Subcutaneous abdominal adipose tissue (tissue), 5 donors: ENCODE measurements around the gene KIF9.

Experiments used
- H3K27ac ChIP-seq: one replicate; pipeline ENCODE4 v1.7.0; 2013; ENCODE audit warnings: low read depth, mild to moderate bottlenecking, inconsistent platforms, low read length, moderate library complexity
- H3K27me3 ChIP-seq, 5 donors: one replicate each; pipeline ENCODE4 v1.7.0; 2013; ENCODE audit warnings: low read length in 5 of 5, inconsistent platforms in 1 of 5; ENCODE audit not compliant: control insufficient read depth in 5 of 5, insufficient read depth in 4 of 5
- H3K36me3 ChIP-seq, 5 donors: one replicate each; pipeline ENCODE4 v1.7.0; 2013; ENCODE audit warnings: low read length in 5 of 5; ENCODE audit not compliant: control insufficient read depth in 5 of 5, insufficient read depth in 5 of 5
- H3K4me1 ChIP-seq, 5 donors: one replicate each; pipeline ENCODE4 v1.7.0; 2013; ENCODE audit warnings: low read length in 5 of 5, mild to moderate bottlenecking in 3 of 5, moderate library complexity in 1 of 5; ENCODE audit not compliant: control insufficient read depth in 5 of 5, insufficient read depth in 5 of 5
- H3K4me3 ChIP-seq, 5 donors: one replicate each; pipeline ENCODE4 v1.7.0; 2013; ENCODE audit warnings: low read length in 5 of 5, low read depth in 1 of 5
- H3K9ac ChIP-seq, 5 donors: one replicate each; pipeline ENCODE4 v1.7.0; 2013; ENCODE audit warnings: low read length in 5 of 5, mild to moderate bottlenecking in 4 of 5, moderate library complexity in 3 of 5
- H3K9me3 ChIP-seq, 5 donors: one replicate each; pipeline ENCODE4 v1.7.0; 2013; ENCODE audit warnings: low read length in 5 of 5; ENCODE audit not compliant: control insufficient read depth in 5 of 5
- donor health status: healthy.
- donor health status: healthy.
- donor health status: healthy.
- donor health status: healthy.
- donor health status: healthy.

KIF9 gene

DNA sequence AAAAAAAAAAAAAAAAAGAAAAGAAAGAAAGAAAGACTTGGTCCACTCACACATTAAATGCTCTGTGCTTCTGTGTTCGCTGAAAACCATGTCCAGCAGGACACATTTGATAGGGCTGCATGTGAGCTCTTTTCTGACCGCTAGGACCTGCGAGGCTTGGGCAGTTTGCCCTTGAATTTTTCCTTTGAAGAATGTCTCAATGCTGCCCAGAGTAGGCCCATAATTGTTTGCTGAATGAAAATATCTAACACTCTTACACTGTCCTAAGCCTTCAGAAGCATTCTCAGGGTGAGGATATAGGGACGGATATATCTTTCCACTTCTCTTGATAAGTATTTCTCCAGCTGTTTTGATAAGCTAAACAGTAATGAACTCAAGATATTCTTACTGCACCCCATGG lies 6.0 kb downstream of the KIF9 start:
- H3K9ac ChIP-seq, result no peak overlapping the region
- peaks cover 0 to 7% (median 3%) of the 10 kb centered on the region in 5 donors for H3K4me1 ChIP-seq
- H3K27me3 ChIP-seq, result no peaks in the 10 kb centered on the region
- H3K9me3 ChIP-seq, result no peaks in the 10 kb centered on the region
- H3K36me3 ChIP-seq, result peaks cover 0 to 7% (median 0%) of the 10 kb centered on the region in 5 donors
- no peak overlapping the region for H3K4me3 ChIP-seq
- H3K27ac ChIP-seq, result no peak overlapping the region

DNA sequence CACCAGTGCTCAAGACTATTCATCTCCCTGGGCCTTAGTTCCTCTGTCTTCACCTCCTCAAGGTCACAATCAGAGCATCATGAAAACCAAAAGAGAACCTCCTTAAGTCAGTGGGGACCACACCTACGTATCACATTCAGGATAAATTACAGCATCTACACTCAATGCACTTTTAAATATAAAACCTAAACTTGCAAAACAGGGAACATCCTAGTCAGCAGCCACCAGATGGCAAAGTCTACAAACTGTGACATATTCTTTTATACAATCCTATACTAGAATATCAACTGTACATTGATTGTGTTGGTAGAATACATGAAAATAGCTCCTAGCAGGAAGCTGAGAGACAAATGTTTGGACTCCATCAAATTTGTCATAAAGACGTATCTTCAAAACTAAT lies 7.9 kb downstream of the KIF9 start:
- H3K4me1 ChIP-seq, result no peaks in the 10 kb centered on the region
- peaks cover 0 to 7% (median 0%) of the 10 kb centered on the region in 5 donors for H3K36me3 ChIP-seq
- H3K27me3 ChIP-seq, result no peaks in the 10 kb centered on the region
- no peak overlapping the region for H3K27ac ChIP-seq
- H3K9me3 ChIP-seq, result no peaks in the 10 kb centered on the region
- H3K4me3 ChIP-seq, result no peak overlapping the region
- H3K9ac ChIP-seq, result no peak overlapping the region

- peaks cover 0 to 7% (median 0%) of the 10 kb centered on the region in 5 donors for H3K36me3 ChIP-seq
- H3K4me3 ChIP-seq, result no peak overlapping the region
- H3K27ac ChIP-seq, result no peak overlapping the region
- H3K4me1 ChIP-seq, result no peaks in the 10 kb centered on the region
- no peak overlapping the region for H3K9ac ChIP-seq
- no peaks in the 10 kb centered on the region for H3K27me3 ChIP-seq
- H3K9me3 ChIP-seq, result no peaks in the 10 kb centered on the region
These were observed 9.0 kb downstream of the KIF9 start for GRCh38 chr3:47273564-47273963.

GRCh38 chr3:47270526-47270925 lies 12.1 kb downstream of the KIF9 start:
- H3K36me3 ChIP-seq, result peaks cover 0 to 3% (median 0%) of the 10 kb centered on the region in 5 donors
- H3K9me3 ChIP-seq, result no peaks in the 10 kb centered on the region

DNA sequence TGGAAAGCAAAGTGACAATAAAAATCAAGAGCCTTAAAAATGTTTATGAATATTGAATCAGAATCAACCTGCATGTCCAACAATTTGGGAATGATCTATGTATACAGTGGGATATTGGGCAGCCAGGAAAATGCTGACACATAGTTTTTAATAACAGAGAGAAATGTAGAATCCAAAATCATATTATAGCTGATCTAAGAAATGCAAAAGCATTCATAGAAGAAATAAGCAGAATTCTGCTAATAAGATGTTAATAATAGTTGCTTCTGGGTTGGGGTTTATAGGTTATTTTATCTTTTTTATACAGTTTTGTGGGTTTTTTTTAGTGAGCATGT lies 15.1 kb downstream of the KIF9 start:
- peaks cover 0 to 10% (median 3%) of the 10 kb centered on the region in 5 donors for H3K4me1 ChIP-seq
- H3K27ac ChIP-seq, result no peak overlapping the region
- no peak overlapping the region for H3K4me3 ChIP-seq
- no peak overlapping the region for H3K9ac ChIP-seq
- no peaks in the 10 kb centered on the region for H3K36me3 ChIP-seq
- H3K27me3 ChIP-seq, result no peaks in the 10 kb centered on the region
- no peaks in the 10 kb centered on the region for H3K9me3 ChIP-seq

More at GRCh38 chr3:47270526-47270925, 12.1 kb downstream of the KIF9 start:
- H3K4me1 ChIP-seq, result peaks cover 0 to 10% (median 3%) of the 10 kb centered on the region in 5 donors
- H3K4me3 ChIP-seq, result no peak overlapping the region
- H3K27ac ChIP-seq, result no peak overlapping the region
- H3K27me3 ChIP-seq, result no peaks in the 10 kb centered on the region
- H3K9ac ChIP-seq, result no peak overlapping the region

DNA sequence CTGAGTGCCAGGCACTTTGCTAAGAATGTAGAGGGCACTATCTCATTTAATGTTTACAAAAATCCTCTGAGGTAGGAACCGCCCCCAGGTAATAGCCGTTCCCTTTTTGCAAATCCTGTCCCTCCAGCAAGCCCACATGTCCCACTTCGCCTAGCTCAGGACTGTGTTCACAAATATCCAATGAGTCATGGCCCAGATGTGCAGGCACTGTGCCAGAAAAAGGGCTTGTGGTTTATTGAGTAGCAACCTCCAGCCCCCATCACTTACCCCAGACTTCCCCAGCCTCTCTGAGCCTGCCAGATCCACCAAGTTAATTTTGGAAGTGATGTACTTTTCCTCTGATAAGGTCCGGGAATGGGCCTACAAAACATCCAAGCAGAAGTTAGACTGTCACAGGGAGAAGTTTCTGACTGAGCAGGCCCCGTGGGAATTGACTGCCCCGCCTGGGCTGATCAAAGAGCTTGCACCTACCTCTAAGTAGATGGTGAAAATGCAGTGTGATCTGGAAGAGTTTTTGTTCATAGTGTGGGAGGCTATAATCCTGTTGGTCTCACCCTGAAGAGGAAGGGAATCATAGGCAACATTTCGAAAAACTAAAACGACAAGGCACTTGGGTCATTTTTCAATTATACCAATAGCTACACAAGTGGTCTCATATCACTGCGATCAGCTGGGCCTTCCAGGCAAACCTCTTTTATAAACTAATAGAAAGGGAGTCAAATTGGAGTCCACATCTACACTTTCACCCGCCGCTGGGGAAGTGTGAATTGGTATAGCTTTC lies 15.7 kb downstream of the KIF9 start:
- H3K9ac ChIP-seq, result no peak overlapping the region
- no peaks in the 10 kb centered on the region for H3K36me3 ChIP-seq
- H3K27me3 ChIP-seq, result no peaks in the 10 kb centered on the region
- peaks cover 0 to 10% (median 3%) of the 10 kb centered on the region in 5 donors for H3K4me1 ChIP-seq
- no peak overlapping the region for H3K4me3 ChIP-seq
- no peak overlapping the region for H3K27ac ChIP-seq
- H3K9me3 ChIP-seq, result no peaks in the 10 kb centered on the region

- Histone ChIP-seq H3K27me3 (no peaks in the 10 kb centered on the region), H3K27ac (no peak overlapping the region), H3K9me3 (no peaks in the 10 kb centered on the region), H3K4me1 (peaks cover 0 to 10% (median 3%) of the 10 kb centered on the region in 5 donors), H3K36me3 (no peaks in the 10 kb centered on the region), H3K9ac (no peak overlapping the region), H3K4me3 (no peak overlapping the region)
These were observed 16.7 kb downstream of the KIF9 start for GRCh38 chr3:47265725-47266428.

DNA sequence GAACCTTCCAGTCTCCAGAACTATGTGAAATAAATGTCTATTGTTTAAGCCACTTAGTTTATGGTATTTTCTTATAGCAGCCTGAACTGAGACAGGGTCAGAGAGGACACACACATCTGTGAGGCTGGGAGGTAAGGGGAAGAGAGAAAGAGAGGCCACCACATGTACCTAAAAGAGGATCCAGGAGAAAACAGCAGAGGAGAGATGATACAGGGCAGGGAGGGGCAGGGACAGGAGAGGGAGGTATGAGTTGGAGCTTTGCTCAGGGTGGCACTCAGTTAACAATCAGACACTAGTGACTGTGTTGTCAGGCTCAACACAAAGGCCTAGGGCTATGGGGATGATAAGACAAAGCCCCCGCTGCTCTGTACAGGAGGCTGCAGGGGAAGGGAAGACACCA lies 17.6 kb downstream of the KIF9 start:
- peaks cover 0 to 10% (median 3%) of the 10 kb centered on the region in 5 donors for H3K4me1 ChIP-seq
- no peak overlapping the region for H3K9ac ChIP-seq
- no peaks in the 10 kb centered on the region for H3K9me3 ChIP-seq
- H3K27me3 ChIP-seq, result no peaks in the 10 kb centered on the region
- H3K4me3 ChIP-seq, result no peak overlapping the region
- H3K27ac ChIP-seq, result no peak overlapping the region
- H3K36me3 ChIP-seq, result no peaks in the 10 kb centered on the region

DNA sequence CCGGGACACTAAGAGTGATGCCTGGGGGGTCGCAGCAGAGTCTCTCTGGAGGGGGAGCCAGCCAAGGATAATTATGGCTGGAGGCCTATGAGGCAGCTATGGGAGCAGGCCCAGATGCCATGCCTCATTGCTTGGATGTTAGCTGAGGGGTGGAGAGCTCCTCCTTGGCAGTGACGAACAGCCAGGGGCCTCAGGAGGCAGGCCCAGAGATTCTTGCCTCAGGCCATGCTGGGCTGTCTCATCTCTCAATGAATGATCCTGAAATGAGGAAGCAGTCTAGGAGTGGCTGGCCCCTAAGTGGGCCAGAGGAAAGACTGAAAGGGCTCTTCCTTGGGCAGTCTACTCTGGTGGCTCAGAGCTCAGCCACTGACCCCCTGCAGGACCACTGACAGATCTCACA lies 21.3 kb downstream of the KIF9 start:
- Histone ChIP-seq H3K4me1 (peaks cover 0 to under 1% (median 0%) of the 10 kb centered on the region in 5 donors), H3K4me3 (no peak overlapping the region), H3K27me3 (no peaks in the 10 kb centered on the region), H3K36me3 (no peaks in the 10 kb centered on the region), H3K9me3 (no peaks in the 10 kb centered on the region), H3K9ac (no peak overlapping the region), H3K27ac (no peak overlapping the region)

DNA sequence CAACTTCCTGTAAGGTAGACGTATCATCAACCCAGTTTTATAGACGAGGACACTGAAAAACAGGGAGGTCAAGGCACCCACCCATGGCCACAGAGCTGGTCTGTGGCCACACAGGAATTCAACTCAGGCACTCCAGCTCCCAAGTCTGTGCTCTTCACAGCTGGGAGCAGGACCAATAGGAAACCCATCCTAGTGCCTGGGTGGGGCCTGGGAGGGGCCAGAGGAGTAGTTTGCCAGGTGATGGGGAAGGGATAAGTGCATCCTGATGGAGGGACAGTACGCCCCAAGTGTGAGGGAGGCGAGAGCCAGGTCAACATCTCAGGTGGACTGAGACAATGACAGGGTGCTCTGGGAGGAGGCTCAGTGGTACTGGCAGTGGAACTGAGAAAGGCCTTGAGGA lies 22.0 kb downstream of the KIF9 start:
- H3K9ac ChIP-seq, result no peak overlapping the region
- H3K36me3 ChIP-seq, result no peaks in the 10 kb centered on the region
- no peak overlapping the region for H3K27ac ChIP-seq
- no peak overlapping the region for H3K4me3 ChIP-seq
- H3K27me3 ChIP-seq, result no peaks in the 10 kb centered on the region
- no peaks in the 10 kb centered on the region for H3K9me3 ChIP-seq
- no peaks in the 10 kb centered on the region for H3K4me1 ChIP-seq
